HEK293 (cell line): ENCODE measurements around the gene SIGLECL1.

Source experiments
- CTCF ChIA-PET: fragments of 350-600 bp; formaldehyde crosslinking; extraction: SDS; loops from one replicate; lab custom pipeline; 2021; ENCODE audit warnings: antibody characterized with exemption; lab: Yijun Ruan, JAX
- POLR2A ChIA-PET: fragments of 300-600 bp; formaldehyde crosslinking; extraction: SDS; loops from one replicate; lab custom pipeline; 2020; ENCODE audit warnings: antibody characterized with exemption, inconsistent platforms; lab: Yijun Ruan, JAX
- H3K27ac ChIP-seq: fragments of 200-500 bp; sonication (Bioruptor generic); 2 replicates; pipeline ENCODE4 v1.5.1; 2014; ENCODE audit warnings: low read depth, low read length, control low read depth, inconsistent platforms; ENCODE audit errors: extremely low read depth
- H3K36me3 ChIP-seq, 2 experiments: fragments of 200-500 bp in 1 of 2; sonication (Bioruptor generic) in 1 of 2; 1 replicate in 1 of 2; 2 replicates in 1 of 2; pipeline ENCODE4 v1.5.1; 2014 to 2017; ENCODE audit warnings: inconsistent platforms in 2 of 2, low read length in 2 of 2; ENCODE audit not compliant: control insufficient read depth in 2 of 2, insufficient read depth in 1 of 2
- H3K4me1 ChIP-seq: fragments of 200-500 bp; sonication (Bioruptor generic); 2 replicates; pipeline ENCODE4 v1.5.1; 2014; ENCODE audit warnings: mild to moderate bottlenecking, low read length, inconsistent platforms; ENCODE audit not compliant: control insufficient read depth, insufficient read depth
- H3K4me3 ChIP-seq: 2 replicates; pipeline ENCODE4 v1.5.1; 2011; ENCODE audit warnings: low read depth, mild to moderate bottlenecking, control low read depth, low read length, moderate library complexity
- H3K9me3 ChIP-seq: fragments of 200-500 bp; sonication (Bioruptor generic); 2 replicates; pipeline ENCODE4 v1.5.1; 2014; ENCODE audit warnings: low read depth, low read length, inconsistent platforms; ENCODE audit not compliant: control insufficient read depth, insufficient read depth
- ATF2 ChIP-seq: fragments of 450-650 bp; formaldehyde crosslinking; IDR thresholded peaks from 2 replicates; pipeline ENCODE4 v1.5.1; 2016; ENCODE audit warnings: missing biosample characterization, missing genetic modification characterization, low read depth
- GLI2 ChIP-seq: fragments of 450-650 bp; formaldehyde crosslinking; IDR thresholded peaks from 2 replicates; pipeline ENCODE4; 2017; ENCODE audit warnings: missing biosample characterization, missing genetic modification characterization, low read depth, borderline replicate concordance
- HOXA7 ChIP-seq: sonication (generic); formaldehyde crosslinking; IDR thresholded peaks from 2 replicates; pipeline ENCODE4 v1.8.1; 2022; ENCODE audit warnings: missing genetic modification reagents, borderline replicate concordance
- HOXD13 ChIP-seq: sonication (generic); formaldehyde crosslinking; IDR thresholded peaks from 2 replicates; pipeline ENCODE4 v1.8.0; 2022; ENCODE audit warnings: missing genetic modification reagents, borderline replicate concordance
- IKZF3 ChIP-seq: fragments of 450-650 bp; IDR thresholded peaks from 2 replicates; pipeline ENCODE4 v1.5.0; 2018; ENCODE audit warnings: missing biosample characterization, mild to moderate bottlenecking, missing genetic modification characterization, moderate library complexity
- SP7 ChIP-seq: fragments of 450-650 bp; formaldehyde crosslinking; IDR thresholded peaks from 2 replicates; pipeline ENCODE4 v1.5.1; 2016; ENCODE audit warnings: missing biosample characterization, missing genetic modification characterization
- ZBTB44 ChIP-seq: fragments of 450-650 bp; IDR thresholded peaks from 2 replicates; pipeline ENCODE4 v1.5.1; 2018; ENCODE audit warnings: missing biosample characterization, mild to moderate bottlenecking, missing genetic modification characterization
- ZBTB48 ChIP-seq: fragments of 450-650 bp; formaldehyde crosslinking; IDR thresholded peaks from 2 replicates; pipeline ENCODE4 v1.5.1; 2016; ENCODE audit warnings: missing biosample characterization, missing genetic modification characterization
- ZNF10 ChIP-seq: fragments of 450-650 bp; formaldehyde crosslinking; IDR thresholded peaks from 2 replicates; pipeline ENCODE4 v1.5.1; 2017; ENCODE audit warnings: missing biosample characterization, missing genetic modification characterization
- ZNF138 ChIP-seq: fragments of 450-650 bp; formaldehyde crosslinking; IDR thresholded peaks from 2 replicates; pipeline ENCODE4 v1.5.1; 2016; ENCODE audit warnings: missing biosample characterization, missing genetic modification characterization, borderline replicate concordance
- ZNF146 ChIP-seq: fragments of 450-650 bp; formaldehyde crosslinking; IDR thresholded peaks from 2 replicates; pipeline ENCODE4 v1.5.1; 2016; ENCODE audit warnings: missing biosample characterization, missing genetic modification characterization
- ZNF169 ChIP-seq: fragments of 450-650 bp; formaldehyde crosslinking; IDR thresholded peaks from 2 replicates; pipeline ENCODE4 v1.5.1; 2016; ENCODE audit warnings: missing biosample characterization, missing genetic modification characterization
- ZNF184 ChIP-seq: fragments of 450-650 bp; IDR thresholded peaks from 2 replicates; pipeline ENCODE4 v1.5.1; 2018; ENCODE audit warnings: missing biosample characterization, mild to moderate bottlenecking, missing genetic modification characterization
- ZNF223 ChIP-seq: fragments of 450-650 bp; formaldehyde crosslinking; IDR thresholded peaks from 2 replicates; pipeline ENCODE4 v1.5.1; 2016; ENCODE audit warnings: missing biosample characterization, missing genetic modification characterization
- ZNF24 ChIP-seq: fragments of 450-650 bp; formaldehyde crosslinking; IDR thresholded peaks from 2 replicates; pipeline ENCODE4 v1.5.1; 2016; ENCODE audit warnings: missing biosample characterization, missing genetic modification characterization
- ZNF292 ChIP-seq: fragments of 450-650 bp; formaldehyde crosslinking; IDR thresholded peaks from 2 replicates; pipeline ENCODE4 v1.5.1; 2016; ENCODE audit warnings: low read depth, missing biosample characterization, missing genetic modification characterization, borderline replicate concordance
- ZNF354C ChIP-seq: fragments of 450-650 bp; formaldehyde crosslinking; IDR thresholded peaks from 2 replicates; pipeline ENCODE4 v1.5.1; 2016; ENCODE audit warnings: missing biosample characterization, missing genetic modification characterization, low read depth, borderline replicate concordance
- ZNF398 ChIP-seq: fragments of 450-650 bp; formaldehyde crosslinking; IDR thresholded peaks from 2 replicates; pipeline ENCODE4 v1.5.1; 2017; ENCODE audit warnings: missing biosample characterization, missing genetic modification characterization
- ZNF416 ChIP-seq: fragments of 450-650 bp; formaldehyde crosslinking; IDR thresholded peaks from 2 replicates; pipeline ENCODE4 v1.5.1; 2016; ENCODE audit warnings: missing biosample characterization, missing genetic modification characterization
- ZNF426 ChIP-seq: fragments of 450-650 bp; formaldehyde crosslinking; IDR thresholded peaks from 2 replicates; pipeline ENCODE4 v1.5.1; 2017; ENCODE audit warnings: missing biosample characterization, missing genetic modification characterization, mild to moderate bottlenecking, inconsistent platforms, moderate library complexity
- ZNF549 ChIP-seq: fragments of 450-650 bp; IDR thresholded peaks from 2 replicates; pipeline ENCODE4 v1.5.1; 2018; ENCODE audit warnings: missing biosample characterization, missing genetic modification characterization, mild to moderate bottlenecking, inconsistent platforms, moderate library complexity
- ZNF654 ChIP-seq: fragments of 450-650 bp; formaldehyde crosslinking; IDR thresholded peaks from 2 replicates; pipeline ENCODE4 v1.5.1; 2016; ENCODE audit warnings: low read depth, missing biosample characterization, missing genetic modification characterization
- TF ChIP-seq, protein P1 (sequence below): fragments of 450-650 bp; formaldehyde crosslinking; IDR thresholded peaks from 2 replicates; pipeline ENCODE4 v1.5.1; 2016; ENCODE audit warnings: missing biosample characterization, missing genetic modification characterization

The SIGLECL1 gene

DNA sequence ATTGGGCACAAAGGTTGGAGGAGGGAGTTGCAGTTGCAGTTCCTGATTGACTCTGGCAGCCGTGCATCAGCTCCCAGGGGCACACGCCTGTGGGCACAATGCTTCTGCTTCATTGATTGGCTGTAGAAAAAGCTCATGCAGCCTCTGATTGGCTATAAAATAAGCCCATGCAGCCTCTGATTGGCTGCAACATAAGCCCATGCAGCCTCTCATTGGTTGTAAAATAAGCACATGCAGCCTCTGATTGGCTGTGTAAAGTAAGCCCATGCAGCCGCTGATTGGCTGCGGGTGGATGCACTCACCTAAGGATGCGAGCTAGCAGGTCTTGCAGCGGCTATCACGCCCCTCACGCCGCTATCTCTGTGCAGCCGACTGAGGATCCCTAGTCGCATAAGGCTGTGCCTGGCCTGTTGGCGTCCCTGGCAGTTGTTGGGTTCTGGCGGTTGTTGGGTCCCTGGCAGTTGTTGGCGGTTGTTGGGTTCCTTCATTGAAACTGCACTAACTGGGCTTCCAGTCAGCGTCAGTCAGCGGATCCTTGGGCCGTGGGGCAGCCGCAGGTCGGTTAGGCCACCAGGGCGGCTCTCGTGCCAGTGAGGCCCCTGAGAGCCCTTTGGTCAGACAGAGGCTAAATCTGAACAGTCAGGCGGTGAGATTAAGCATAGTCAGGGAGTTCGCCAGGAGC, at the start of gene SIGLECL1:
Gene SIGLECL1 (plus strand): TSS at position 295 of the 682 bp plus-strand sequence. CDS start 12,993 bp downstream, outside the sequence.
- Histone ChIP-seq H3K9me3 (no peaks in the 10 kb centered on the region), H3K27ac (no peak within 1 kb of the TSS), H3K4me3 (no peak within 1 kb of the TSS), H3K36me3 (no peaks in the 10 kb centered on the region), H3K4me1 (no peaks in the 10 kb centered on the region)
- CTCF ChIA-PET: interaction anchor here (0.9 kb wide), 1 partner anchor 265 kb away, joined by 3 read pairs; no protein-coding TSS in a partner anchor
- POLR2A ChIA-PET: no interaction called here
- TF ChIP-seq ZNF398 (tag by site-specific recombination) (no peak), ZNF24 (tag by site-specific recombination) (no peak), ZNF138 (tag by site-specific recombination) (no peak), ATF2 (tag by site-specific recombination) (no peak), ZNF354C (tag by site-specific recombination) (no peak), HOXD13 (CRISPR knock-in tag) (no peak), GLI2 (no peak), ZNF223 (tag by site-specific recombination) (no peak), ZNF292 (tag by site-specific recombination) (no peak), ZNF426 (tag by site-specific recombination) (no peak), ZBTB44 (tag by site-specific recombination) (no peak), ZNF169 (tag by site-specific recombination) (no peak), ZNF146 (no peak)
- TF ChIP-seq, protein P1, sequence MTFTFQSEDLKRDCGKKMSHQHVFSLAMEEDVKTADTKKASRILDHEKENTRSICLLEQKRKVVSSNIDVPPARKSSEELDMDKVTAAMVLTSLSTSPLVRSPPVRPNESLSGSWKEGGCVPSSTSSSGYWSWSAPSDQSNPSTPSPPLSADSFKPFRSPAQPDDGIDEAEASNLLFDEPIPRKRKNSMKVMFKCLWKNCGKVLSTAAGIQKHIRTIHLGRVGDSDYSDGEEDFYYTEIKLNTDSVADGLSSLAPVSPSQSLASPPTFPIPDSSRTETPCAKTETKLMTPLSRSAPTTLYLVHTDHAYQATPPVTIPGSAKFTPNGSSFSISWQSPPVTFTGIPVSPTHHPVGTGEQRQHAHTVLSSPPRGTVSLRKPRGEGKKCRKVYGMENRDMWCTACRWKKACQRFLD (tag by site-specific recombination): no peak

DNA sequence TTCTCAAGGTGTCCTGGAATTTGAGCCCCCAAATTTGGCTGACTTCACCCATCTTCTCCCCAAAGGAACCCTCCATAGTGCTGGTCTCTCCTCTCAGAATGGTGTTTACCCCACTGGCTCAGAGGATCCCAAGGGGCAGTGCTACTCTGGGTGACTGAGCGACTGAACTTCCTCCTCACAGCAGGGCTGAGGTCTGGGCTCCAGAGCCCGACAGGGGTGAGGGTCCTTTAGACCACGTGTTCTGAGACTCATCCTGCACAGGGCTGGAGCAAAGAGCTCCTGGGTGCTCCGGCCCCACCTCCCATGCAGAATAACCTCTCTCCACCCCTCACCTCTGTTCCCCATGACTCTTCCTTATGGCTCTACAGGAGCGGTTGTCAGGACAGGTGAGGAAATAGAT, 49.2 kb upstream of the SIGLECL1 start:
- H3K27ac ChIP-seq: no peak overlapping the region
- no peaks in the 10 kb centered on the region for H3K36me3 ChIP-seq
- TF ChIP-seq ZNF416 (tag by site-specific recombination): no peak
- no peak for TF ChIP-seq ZNF426 (tag by site-specific recombination)
- no peak for TF ChIP-seq HOXA7 (CRISPR knock-in tag)
- TF ChIP-seq ZBTB48 (tag by site-specific recombination): no peak
- TF ChIP-seq IKZF3 (tag by site-specific recombination): no peak
- no peak for TF ChIP-seq ZNF10 (tag by site-specific recombination)
- no peak for TF ChIP-seq ZNF654 (tag by site-specific recombination)
- TF ChIP-seq SP7: no peak
- no peak for TF ChIP-seq ZNF184 (tag by site-specific recombination)
- TF ChIP-seq ZNF549 (tag by site-specific recombination): no peak
- TF ChIP-seq, all 188 proteins: peak for 0
- ChIA-PET POLR2A (no interaction called here), CTCF (interaction anchor here (0.6 kb wide), 1 partner anchor 235 kb away, joined by 3 read pairs; no protein-coding TSS in a partner anchor)
- Histone ChIP-seq H3K4me1 (no peaks in the 10 kb centered on the region), H3K4me3 (no peak overlapping the region), H3K9me3 (no peaks in the 10 kb centered on the region)
